Stimulated activated effector memory CD8-positive, alpha-beta T cell treated with anti-CD3 and anti-CD28 coated beads, Interleukin-12 subunit alpha, Interleukin-12 subunit beta, amount 100 ng/mL, for 72 hours (primary cell): Measurements from ENCODE around the gene PAX1.

ENCODE experiments used
- ATAC-seq: fragments of 150-1000 bp; cut with Tn5 transposase; 2 replicates; pipeline ENCODE4 v1.10.0; 2021
- DNase-seq, 2 donors: peaks; one replicate each; pipeline ENCODE4 v3.0.0; 2021 to 2022; ENCODE audit warnings: low spot score in 2 of 2
- H3K27ac Mint-ChIP-seq: one replicate; pipeline ENCODE4 v1.8.0; 2022; ENCODE audit warnings: mild to moderate bottlenecking, mixed read lengths
- H3K36me3 Mint-ChIP-seq: one replicate; pipeline ENCODE4 v1.8.0; 2022; ENCODE audit warnings: mild to moderate bottlenecking, mixed read lengths
- H3K4me1 Mint-ChIP-seq: one replicate; pipeline ENCODE4 v1.8.0; 2022; ENCODE audit warnings: mixed read lengths
- H3K4me3 Mint-ChIP-seq: one replicate; pipeline ENCODE4 v1.8.0; 2022; ENCODE audit warnings: mild to moderate bottlenecking, mixed read lengths
- H3K9me3 Mint-ChIP-seq: one replicate; pipeline ENCODE4 v1.8.0; 2022; ENCODE audit warnings: mixed read lengths

PAX1 gene

DNA sequence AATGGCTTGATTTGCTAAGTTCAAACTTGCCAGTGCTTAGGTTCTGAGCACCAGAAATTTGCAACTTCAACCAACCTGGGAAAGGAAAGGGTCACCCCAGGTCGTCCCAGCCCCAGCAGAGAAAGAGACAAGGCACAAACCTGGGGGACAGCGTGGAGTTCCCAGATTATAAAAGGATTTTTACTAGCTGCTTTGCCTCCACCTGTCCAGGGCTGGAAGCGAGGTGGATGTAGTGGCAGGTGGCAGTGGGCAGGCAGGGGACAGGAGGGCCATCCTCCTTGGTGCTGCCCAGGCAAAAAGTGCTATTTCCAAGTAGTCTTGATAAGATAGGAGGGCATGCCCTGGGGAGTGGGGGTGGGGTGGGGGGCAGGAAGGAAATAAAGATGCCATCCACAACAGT, 4.9 kb downstream of the PAX1 start:
- DNase-seq: no peak
- H3K27ac Mint-ChIP-seq: no peak overlapping the region
- no peaks in the 10 kb centered on the region for H3K36me3 Mint-ChIP-seq
- H3K9me3 Mint-ChIP-seq: no peaks in the 10 kb centered on the region
- no peak for ATAC-seq
- H3K4me1 Mint-ChIP-seq: peaks cover 7% of the 10 kb centered on the region
- H3K4me3 Mint-ChIP-seq: no peak overlapping the region

DNA sequence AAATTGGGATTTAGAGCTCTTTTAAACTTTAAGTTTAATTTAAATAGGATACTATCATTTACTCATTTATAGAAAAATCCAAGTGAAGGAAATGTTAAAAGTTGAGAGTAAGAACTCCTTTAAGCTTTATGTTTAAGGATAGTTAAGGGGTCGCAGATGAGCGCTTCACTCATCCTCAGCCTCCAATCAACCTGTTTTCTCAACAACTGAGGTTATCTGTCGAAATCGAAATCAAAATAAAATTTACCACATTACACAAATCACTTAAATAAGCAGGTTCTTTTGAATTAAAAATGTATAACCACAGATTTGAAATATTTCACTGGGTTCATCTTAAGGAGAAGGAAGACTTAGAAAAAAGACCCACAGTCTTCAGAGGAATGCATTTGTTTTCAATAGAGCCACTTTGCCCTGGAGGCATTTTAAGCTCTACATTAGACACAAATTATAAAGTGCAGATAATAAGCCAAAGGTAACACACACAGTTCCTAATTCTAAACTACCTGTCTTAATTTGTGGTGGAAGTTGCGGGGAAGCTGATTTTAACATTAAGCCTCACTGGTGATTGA, 5.5 kb downstream of the PAX1 start:
- H3K4me1 Mint-ChIP-seq: peaks cover 7% of the 10 kb centered on the region
- no peak for DNase-seq
- ATAC-seq: no peak
- no peaks in the 10 kb centered on the region for H3K9me3 Mint-ChIP-seq
- no peak overlapping the region for H3K27ac Mint-ChIP-seq
- H3K4me3 Mint-ChIP-seq: no peak overlapping the region
- H3K36me3 Mint-ChIP-seq: no peaks in the 10 kb centered on the region

DNA sequence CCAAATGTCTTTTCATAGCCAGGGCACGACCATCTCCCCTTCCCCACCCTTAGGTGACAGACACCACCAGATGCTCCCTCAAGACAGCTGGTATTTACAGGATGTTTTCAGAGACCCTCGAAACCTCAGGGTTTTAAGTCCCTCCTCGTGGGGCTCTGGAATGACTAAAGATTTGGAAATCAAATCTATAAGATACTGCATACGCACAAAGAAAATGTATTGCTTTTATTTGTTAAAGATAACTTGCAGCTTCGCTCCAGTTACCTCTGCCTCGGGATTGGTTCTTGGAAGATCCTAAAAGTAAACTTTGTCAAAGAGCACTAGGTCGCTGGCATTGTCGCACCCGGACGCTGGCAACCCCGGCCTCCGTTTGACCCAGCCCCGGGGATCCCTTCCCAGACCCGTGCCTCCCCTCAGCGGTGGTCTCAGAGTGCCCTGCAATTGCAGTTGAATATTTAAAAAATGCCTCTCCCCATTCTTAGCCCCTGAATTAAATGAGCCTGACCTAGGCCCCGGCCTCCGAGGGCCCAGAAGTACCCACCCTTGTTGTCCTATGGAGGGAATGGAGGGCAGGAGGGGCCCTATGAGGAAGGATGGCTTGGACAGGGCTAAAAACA, 7.1 kb downstream of the PAX1 start:
- no peak overlapping the region for H3K4me3 Mint-ChIP-seq
- no peaks in the 10 kb centered on the region for H3K36me3 Mint-ChIP-seq
- peaks cover 7% of the 10 kb centered on the region for H3K4me1 Mint-ChIP-seq
- DNase-seq (no peak), ATAC-seq (no peak)
- no peaks in the 10 kb centered on the region for H3K9me3 Mint-ChIP-seq
- H3K27ac Mint-ChIP-seq: no peak overlapping the region

DNA sequence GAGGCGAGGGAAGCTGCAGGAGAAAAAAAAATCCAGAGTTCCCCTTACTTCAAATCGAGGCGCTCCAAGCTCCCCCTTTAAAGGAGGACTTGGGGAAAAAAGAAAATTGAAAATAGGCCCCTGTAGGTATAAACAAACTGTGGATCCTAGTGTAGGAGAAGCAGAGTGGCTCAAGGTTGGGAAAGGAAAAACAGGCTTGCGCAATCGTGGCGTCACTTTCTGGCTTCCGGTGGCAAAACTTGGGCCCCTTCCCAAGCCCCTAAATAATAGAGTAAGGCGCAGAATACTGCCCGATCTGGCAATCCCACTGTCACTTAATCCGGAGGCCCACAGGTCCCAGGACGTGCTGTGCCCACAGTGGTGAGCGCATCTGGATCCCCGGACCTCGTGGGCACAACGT, 8.0 kb downstream of the PAX1 start:
- H3K27ac Mint-ChIP-seq: no peak overlapping the region
- H3K36me3 Mint-ChIP-seq: no peaks in the 10 kb centered on the region
- no peaks in the 10 kb centered on the region for H3K9me3 Mint-ChIP-seq
- no peak for ATAC-seq
- no peak for DNase-seq
- H3K4me3 Mint-ChIP-seq: no peak overlapping the region
- H3K4me1 Mint-ChIP-seq: peaks cover 7% of the 10 kb centered on the region

DNA sequence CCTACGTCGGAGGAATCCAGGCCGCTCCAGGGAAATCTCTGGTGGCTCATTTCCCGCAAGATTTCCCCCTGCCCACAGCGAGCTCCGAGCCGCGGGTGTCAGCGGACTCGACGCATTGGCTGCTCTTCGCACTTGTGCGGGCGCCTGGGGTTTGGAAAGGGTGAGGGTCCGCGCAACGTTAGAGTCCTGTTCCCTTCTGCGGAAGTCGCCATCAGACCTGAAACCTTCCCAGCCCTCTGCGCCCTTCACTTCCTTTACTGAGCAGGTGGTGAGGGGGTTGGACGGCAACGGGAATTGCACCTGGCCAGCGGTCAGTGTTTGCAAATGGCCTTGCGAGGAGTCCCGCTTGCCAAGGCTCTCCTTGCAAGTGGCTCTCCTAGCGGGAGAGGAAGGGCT, 8.4 kb downstream of the PAX1 start:
- DNase-seq (no peak), ATAC-seq (no peak)
- Mint-ChIP-seq H3K4me3 (no peak overlapping the region), H3K36me3 (no peaks in the 10 kb centered on the region), H3K27ac (no peak overlapping the region), H3K4me1 (peaks cover 7% of the 10 kb centered on the region), H3K9me3 (no peaks in the 10 kb centered on the region)

DNA sequence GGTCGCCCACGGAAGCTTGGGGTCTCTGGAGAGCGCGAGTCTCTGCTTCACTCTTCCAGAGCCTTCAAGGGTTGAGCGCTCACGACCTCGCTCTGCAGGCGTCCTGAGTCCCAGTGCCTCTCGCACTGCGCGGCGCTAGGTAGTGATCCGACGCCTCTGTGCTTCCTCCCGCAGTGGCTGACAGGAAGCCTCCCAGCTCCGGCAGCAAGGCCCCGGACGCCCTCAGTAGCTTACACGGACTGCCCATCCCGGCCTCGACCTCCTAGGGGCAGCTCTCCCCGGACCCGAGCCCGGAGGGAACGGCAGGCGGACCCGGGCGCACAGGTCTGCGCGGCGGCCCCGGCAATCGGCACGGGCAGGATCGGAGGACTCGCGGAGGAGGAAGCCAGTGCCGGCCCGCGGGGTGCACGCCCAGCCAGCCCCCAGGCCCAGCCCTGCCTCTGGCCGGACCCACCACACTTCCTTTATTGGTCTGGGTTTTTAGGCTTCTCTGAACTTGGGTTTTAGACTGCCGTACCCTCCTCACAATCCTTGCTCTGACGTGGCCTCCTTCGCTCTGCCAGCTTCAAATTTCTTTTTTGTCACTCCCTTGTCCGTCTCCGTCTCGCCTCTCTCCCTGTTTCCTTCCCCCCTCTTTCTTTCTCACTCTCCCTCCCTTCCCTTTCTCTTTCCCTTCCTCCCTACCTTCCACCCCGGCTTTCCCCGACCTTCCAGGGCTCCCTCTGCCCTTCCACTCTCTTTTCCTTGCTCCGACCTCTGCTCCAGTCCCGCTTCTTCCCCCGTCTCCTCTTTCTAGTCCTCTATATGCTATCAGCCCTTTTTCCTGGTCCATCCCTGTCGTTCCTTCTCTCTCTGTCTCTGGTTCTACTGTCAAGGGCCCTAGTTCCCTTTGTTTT, 9.1 kb downstream of the PAX1 start:
- ATAC-seq (no peak), DNase-seq (no peak)
- no peak overlapping the region for H3K4me3 Mint-ChIP-seq
- H3K9me3 Mint-ChIP-seq: no peaks in the 10 kb centered on the region
- no peak overlapping the region for H3K27ac Mint-ChIP-seq
- H3K36me3 Mint-ChIP-seq: no peaks in the 10 kb centered on the region
- H3K4me1 Mint-ChIP-seq: peaks cover 7% of the 10 kb centered on the region

DNA sequence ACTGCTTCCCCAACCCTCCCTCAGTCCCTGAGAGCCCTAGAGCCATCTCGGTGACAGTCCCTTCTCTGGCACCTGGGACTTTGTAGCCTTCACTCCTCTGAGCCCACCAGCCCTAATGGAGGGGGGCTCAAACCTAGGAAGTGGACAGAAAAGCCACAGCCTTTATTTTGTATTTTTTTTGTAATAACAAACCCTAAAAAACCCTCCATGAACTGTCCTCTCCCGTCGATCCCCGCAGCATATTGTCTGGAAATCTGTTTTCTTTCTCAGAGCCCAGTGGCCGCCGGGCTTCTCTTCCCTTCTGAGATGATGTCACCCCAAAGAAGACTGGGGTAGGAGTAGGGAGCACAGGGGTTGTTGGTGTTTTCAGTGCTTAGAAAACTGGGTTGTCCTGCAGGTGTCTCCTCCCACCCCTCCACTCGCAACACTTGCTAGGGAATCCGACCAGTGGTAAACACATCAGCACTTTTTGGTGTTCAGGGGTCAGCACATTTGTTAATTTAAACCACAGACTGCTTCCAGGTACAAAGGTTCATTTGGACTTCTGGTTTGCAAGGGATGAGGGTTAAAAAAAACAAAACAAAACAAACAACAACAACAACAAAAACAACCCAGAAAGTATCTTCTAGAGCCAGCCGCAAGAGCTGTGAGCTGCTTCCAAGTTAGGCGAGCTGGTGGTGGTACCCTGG, 9.9 kb downstream of the PAX1 start:
- no peak for DNase-seq
- Mint-ChIP-seq H3K36me3 (no peaks in the 10 kb centered on the region), H3K27ac (no peak overlapping the region), H3K4me3 (no peak overlapping the region), H3K9me3 (no peaks in the 10 kb centered on the region), H3K4me1 (peaks cover 7% of the 10 kb centered on the region)
- no peak for ATAC-seq

DNA sequence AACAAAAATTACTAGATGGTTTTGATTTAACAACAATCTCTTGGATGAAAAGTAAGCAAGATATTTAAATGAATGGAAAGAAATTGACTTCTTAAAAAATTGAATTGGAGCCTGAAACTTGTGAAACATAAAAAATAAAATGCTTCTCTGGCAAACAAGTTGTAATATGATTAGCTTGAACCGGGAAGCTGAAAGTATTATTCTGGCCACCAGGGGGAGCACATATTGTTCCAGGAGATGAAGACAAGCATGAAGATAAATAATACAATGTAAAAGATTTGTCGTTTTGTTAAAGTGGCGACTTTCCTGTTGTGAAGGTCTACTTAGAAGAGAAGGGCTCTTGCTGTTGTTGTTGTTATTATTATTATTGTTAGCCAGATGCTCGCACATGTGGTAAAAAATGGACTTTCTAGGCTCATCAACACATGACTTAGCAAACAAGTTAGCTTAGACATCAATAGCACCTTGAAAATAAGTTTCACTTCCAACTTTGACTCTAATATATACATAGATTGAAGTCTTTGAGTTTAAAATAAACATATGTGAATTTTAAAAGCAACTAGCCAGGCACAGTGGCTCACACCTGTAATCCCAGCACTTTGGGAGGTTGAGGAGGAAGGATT, 14.2 kb downstream of the PAX1 start:
- no peaks in the 10 kb centered on the region for H3K36me3 Mint-ChIP-seq
- H3K4me1 Mint-ChIP-seq: peaks cover 5% of the 10 kb centered on the region
- no peak for ATAC-seq
- no peak for DNase-seq
- H3K27ac Mint-ChIP-seq: no peak overlapping the region
- H3K9me3 Mint-ChIP-seq: no peaks in the 10 kb centered on the region
- no peak overlapping the region for H3K4me3 Mint-ChIP-seq

DNA sequence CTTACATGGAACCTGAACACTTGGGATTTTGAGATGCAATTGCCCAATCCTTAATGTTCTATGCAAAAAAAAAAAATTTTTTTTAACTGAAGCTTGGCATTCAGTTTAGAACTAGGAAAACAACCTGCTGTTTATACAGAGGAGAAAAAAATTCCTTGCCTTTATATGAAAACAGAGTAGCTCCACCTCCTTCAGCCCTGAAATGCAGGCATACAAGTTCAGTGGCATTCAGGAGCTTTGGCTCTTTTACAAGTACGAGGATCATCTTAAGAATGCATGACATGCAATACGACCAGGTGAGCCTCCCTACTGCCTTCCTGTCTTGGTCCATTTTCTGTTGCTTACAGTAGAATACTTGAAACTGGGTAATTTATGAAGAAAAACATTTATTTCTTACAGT, 20.4 kb downstream of the PAX1 start:
- no peaks in the 10 kb centered on the region for H3K9me3 Mint-ChIP-seq
- ATAC-seq: no peak
- no peak overlapping the region for H3K4me3 Mint-ChIP-seq
- DNase-seq: no peak
- H3K36me3 Mint-ChIP-seq: no peaks in the 10 kb centered on the region
- no peak overlapping the region for H3K27ac Mint-ChIP-seq
- no peaks in the 10 kb centered on the region for H3K4me1 Mint-ChIP-seq

DNA sequence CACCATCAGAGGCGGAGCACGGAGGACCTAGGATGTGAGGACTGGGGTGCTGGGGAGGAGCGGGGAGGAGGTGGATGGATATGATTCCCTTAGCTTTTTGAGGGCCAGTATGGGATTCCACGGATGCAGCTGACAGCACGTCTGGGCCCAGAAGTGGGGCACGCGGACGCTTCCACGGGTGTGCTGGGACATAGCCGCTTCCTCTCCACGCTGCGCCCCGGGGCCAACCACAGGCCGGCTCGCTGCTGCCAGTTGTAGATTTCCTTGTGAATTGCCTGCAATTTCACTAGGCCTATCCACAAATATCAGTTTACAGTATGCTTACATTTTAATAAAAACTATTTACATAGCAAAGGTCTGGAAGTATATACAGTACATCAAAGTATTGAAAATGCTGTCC, 23.9 kb downstream of the PAX1 start:
- Mint-ChIP-seq H3K4me1 (no peaks in the 10 kb centered on the region), H3K27ac (no peak overlapping the region), H3K4me3 (no peak overlapping the region), H3K36me3 (no peaks in the 10 kb centered on the region), H3K9me3 (no peaks in the 10 kb centered on the region)
- no peak for DNase-seq
- no peak for ATAC-seq

DNA sequence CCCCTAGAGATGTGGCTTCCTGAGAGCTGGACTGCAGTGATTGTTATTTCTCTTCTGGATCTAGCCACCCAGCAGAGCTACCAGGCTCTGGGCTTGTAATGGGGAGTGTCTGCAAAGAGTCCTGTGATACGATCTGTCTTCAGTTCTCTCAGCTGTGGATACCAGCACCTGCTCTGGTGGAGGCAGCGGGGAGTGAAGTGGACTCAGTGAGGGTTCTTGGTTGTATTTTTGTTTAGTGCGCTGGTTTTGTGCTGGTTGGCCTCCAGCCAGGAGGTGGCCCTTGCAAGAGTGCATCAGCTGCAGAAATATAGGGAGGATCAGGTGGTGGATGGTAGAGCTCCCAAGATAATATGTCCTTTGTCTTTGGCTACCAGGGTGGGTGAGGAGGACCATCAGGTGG, 33.7 kb downstream of the PAX1 start:
- H3K36me3 Mint-ChIP-seq: no peaks in the 10 kb centered on the region
- no peaks in the 10 kb centered on the region for H3K4me1 Mint-ChIP-seq
- no peak for ATAC-seq
- DNase-seq: no peak
- peaks cover 15% of the 10 kb centered on the region for H3K9me3 Mint-ChIP-seq
- H3K27ac Mint-ChIP-seq: no peak overlapping the region
- H3K4me3 Mint-ChIP-seq: no peak overlapping the region

DNA sequence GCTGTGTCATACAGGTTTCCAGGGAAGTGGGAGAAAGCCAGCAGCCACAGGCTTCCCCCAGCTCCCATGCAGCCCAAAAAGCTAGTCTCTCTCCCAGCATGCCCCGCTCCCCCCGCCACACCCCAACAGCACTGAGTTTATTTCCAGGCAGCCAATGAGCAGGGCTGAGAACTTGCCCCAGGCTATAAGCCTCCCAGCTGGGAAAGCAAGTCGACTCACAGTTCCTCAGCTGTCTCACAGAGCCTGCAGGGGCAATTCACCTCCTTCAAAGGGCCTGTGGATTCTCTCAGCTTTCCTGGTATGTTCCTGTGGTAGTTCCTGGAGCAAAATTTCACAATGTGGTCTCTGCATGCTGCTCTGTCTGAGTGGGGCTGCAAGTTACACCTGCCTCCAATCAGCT, 34.2 kb downstream of the PAX1 start:
- Mint-ChIP-seq H3K27ac (no peak overlapping the region), H3K9me3 (peaks cover 15% of the 10 kb centered on the region), H3K36me3 (no peaks in the 10 kb centered on the region), H3K4me3 (no peak overlapping the region), H3K4me1 (no peaks in the 10 kb centered on the region)
- ATAC-seq: no peak
- DNase-seq: no peak

DNA sequence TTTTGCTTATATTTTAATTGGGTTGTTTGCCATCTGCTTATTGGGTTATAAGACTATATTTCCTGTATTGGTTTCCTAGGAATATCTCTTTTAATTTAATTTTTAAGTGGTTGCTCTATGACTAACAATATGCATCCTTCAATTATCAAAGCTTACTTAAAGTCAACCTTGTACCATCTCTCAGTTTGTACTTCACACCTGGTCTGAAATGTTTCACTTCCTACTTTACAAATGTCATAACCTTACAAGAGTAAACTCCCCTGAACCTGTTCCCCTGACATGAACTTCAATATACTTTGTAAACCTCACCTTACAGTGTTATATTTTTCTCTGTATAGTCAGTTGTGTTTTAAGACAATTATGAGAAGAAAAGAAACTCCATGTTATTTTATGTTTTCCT, 35.8 kb downstream of the PAX1 start:
- Mint-ChIP-seq H3K27ac (no peak overlapping the region), H3K9me3 (peaks cover 15% of the 10 kb centered on the region), H3K4me3 (no peak overlapping the region), H3K4me1 (no peaks in the 10 kb centered on the region), H3K36me3 (no peaks in the 10 kb centered on the region)
- ATAC-seq: no peak
- no peak for DNase-seq

DNA sequence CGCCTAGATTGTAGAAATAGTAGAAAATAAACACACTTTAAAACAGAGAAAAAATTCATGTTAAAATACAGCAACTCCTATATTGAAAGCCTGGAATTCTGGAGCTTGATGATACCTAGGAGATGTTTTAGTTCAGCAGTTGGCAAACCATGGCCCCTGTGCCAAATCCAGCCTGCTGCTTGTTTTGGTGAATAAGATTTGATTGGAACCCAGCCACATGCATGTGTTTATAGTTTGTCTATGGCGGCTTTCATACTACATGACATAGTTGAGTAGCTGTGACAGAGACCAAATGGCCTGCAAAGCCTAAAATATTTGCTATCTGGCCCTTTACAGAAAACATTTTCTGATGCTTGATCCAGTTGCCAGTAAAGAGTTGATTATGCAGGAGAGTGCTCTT, 57.2 kb downstream of the PAX1 start:
- no peaks in the 10 kb centered on the region for H3K36me3 Mint-ChIP-seq
- no peak overlapping the region for H3K4me3 Mint-ChIP-seq
- H3K9me3 Mint-ChIP-seq: peaks cover 4% of the 10 kb centered on the region
- no peak overlapping the region for H3K27ac Mint-ChIP-seq
- no peaks in the 10 kb centered on the region for H3K4me1 Mint-ChIP-seq
- DNase-seq (no peak), ATAC-seq (no peak)

DNA sequence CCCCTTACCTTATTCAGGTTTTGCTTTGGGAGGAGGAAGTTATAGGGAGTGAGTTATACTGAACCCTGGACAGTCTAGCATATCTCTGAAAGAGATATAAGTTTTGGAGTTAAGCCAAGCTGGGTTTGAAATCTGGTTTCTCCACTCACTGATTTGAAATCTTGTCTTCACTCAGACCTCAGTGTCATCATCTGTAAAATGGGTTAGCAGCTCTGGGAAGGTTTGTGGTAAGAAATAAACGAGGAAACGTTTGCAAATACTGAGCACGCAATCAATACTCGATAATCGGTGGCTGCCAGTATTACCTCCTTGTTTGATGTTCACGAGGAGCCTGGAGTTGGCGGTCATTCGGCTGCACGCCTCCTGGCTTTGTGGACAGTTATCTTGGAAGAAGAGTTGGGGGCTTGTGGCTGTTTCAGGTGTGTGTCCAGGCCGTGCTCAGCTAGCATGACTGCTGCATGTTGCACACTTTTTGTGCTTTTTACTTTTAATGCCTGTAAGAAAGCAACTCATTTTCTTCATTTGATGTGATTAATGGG, 61.8 kb downstream of the PAX1 start:
- Mint-ChIP-seq H3K36me3 (no peaks in the 10 kb centered on the region), H3K27ac (no peak overlapping the region), H3K9me3 (peaks cover 12% of the 10 kb centered on the region), H3K4me3 (no peak overlapping the region), H3K4me1 (no peaks in the 10 kb centered on the region)
- no peak for DNase-seq
- ATAC-seq: no peak
